H1 (cell line): ENCODE results near the gene LIN54. TPM values are rescaled to one million over a fixed set of nuclear protein-coding genes. Genes with fewer than 3 reads are reported as not detected.

Experiments used
- CTCF ChIA-PET: fragments of 300-600 bp; sonication (Branson Sonifier 250); formaldehyde crosslinking; loops from one replicate; lab custom pipeline; 2021; ENCODE audit not compliant: partially characterized antibody; lab: Charles Lee
- POLR2A ChIA-PET: fragments of 300-600 bp; sonication (Branson Sonifier 250); formaldehyde crosslinking; loops from one replicate; lab custom pipeline; 2021; ENCODE audit warnings: inconsistent platforms; ENCODE audit not compliant: partially characterized antibody; lab: Charles Lee
- DNase-seq, 2 experiments: peaks; one replicate each; pipeline versions ENCODE4 v3.0.0 to v3.0.0-alpha.2; 2010 to 2022; ENCODE audit warnings: low spot score in 2 of 2, low read depth in 1 of 2, mixed read lengths in 1 of 2
- FAIRE-seq: peaks from 2 replicates; lab custom pipeline; 2011; peaks lifted over from hg19 to GRCh38; lab: Jason Lieb, UNC
- H2AFZ ChIP-seq: 2 replicates; pipeline ENCODE4 v1.8.1; 2012; ENCODE audit warnings: low read length, inconsistent platforms
- H2AK5ac ChIP-seq: 2 replicates; pipeline ENCODE4 v1.6.1; 2013; ENCODE audit warnings: low read depth, low read length
- H2BK120ac ChIP-seq: replicated peaks from 2 replicates; pipeline ENCODE3; 2013; ENCODE audit warnings: low read depth, low read length, inconsistent platforms
- H2BK12ac ChIP-seq: 2 replicates; pipeline ENCODE4 v1.6.1; 2013; ENCODE audit warnings: low read depth, low read length
- H2BK15ac ChIP-seq: 2 replicates; pipeline ENCODE4 v1.6.1; 2013; ENCODE audit warnings: low read length
- H2BK20ac ChIP-seq: 2 replicates; pipeline ENCODE4 v1.6.1; 2013; ENCODE audit warnings: low read length
- H2BK5ac ChIP-seq: 2 replicates; pipeline ENCODE4 v1.6.1; 2013; ENCODE audit warnings: low read depth, low read length
- H3K14ac ChIP-seq: 2 replicates; pipeline ENCODE4 v1.6.1; 2013; ENCODE audit warnings: inconsistent platforms; ENCODE audit not compliant: insufficient read length
- H3K18ac ChIP-seq: 2 replicates; pipeline ENCODE4 v1.6.1; 2013; ENCODE audit warnings: low read length; ENCODE audit errors: extremely low read depth
- H3K23ac ChIP-seq: 2 replicates; pipeline ENCODE4 v1.6.1; 2013; ENCODE audit warnings: inconsistent platforms; ENCODE audit not compliant: insufficient read length
- H3K23me2 ChIP-seq: 2 replicates; pipeline ENCODE4 v1.6.1; 2013; ENCODE audit warnings: low read depth, low read length
- H3K27ac ChIP-seq: 2 replicates; pipeline ENCODE4 v1.6.1; 2011; ENCODE audit warnings: low read depth, low read length, inconsistent platforms
- H3K27me3 ChIP-seq, 4 experiments: replicated peaks in 1 of 4; 1 replicate in 1 of 4; 2 replicates in 3 of 4; pipeline versions ENCODE4 v1.6.1 to v1.8.1; 2011 to 2013; ENCODE audit warnings: low read length in 3 of 4, mild to moderate bottlenecking in 3 of 4, inconsistent platforms in 2 of 4, mixed read lengths in 2 of 4, moderate library complexity in 1 of 4; ENCODE audit not compliant: control insufficient read depth in 3 of 4, insufficient read depth in 3 of 4; ENCODE audit errors: extremely low read depth in 1 of 4
- H3K36me3 ChIP-seq, 4 experiments: 2 replicates each; pipeline versions ENCODE4 v1.6.1 to v1.8.1; 2011 to 2013; ENCODE audit warnings: mild to moderate bottlenecking in 4 of 4, low read length in 3 of 4, moderate library complexity in 2 of 4, control low read depth in 1 of 4, inconsistent platforms in 1 of 4; ENCODE audit not compliant: insufficient read depth in 4 of 4, control insufficient read depth in 2 of 4
- H3K4ac ChIP-seq: replicated peaks from 2 replicates; pipeline ENCODE3; 2013; ENCODE audit warnings: low read length, low read depth, mixed read lengths, inconsistent platforms; ENCODE audit not compliant: insufficient read length
- H3K4me1 ChIP-seq, 4 experiments: replicated peaks in 1 of 4; 1 replicate in 1 of 4; 2 replicates in 3 of 4; pipeline versions ENCODE4 v1.6.1 to v1.8.1; 2011 to 2013; ENCODE audit warnings: low read length in 3 of 4, inconsistent platforms in 2 of 4, mixed read lengths in 1 of 4; ENCODE audit not compliant: insufficient read depth in 4 of 4, control insufficient read depth in 3 of 4
- H3K4me2 ChIP-seq, 2 experiments: 2 replicates each; pipeline versions ENCODE4 v1.6.1 to v1.8.1; 2011 to 2013; ENCODE audit warnings: low read depth in 2 of 2, low read length in 2 of 2, control low read depth in 1 of 2, inconsistent platforms in 1 of 2, mild to moderate bottlenecking in 1 of 2; ENCODE audit not compliant: insufficient read depth in 1 of 2
- H3K4me3 ChIP-seq, 4 experiments: fragments of 200-600, 300-600 bp in 1 of 4; sonication (generic), shearing (Covaris generic), sonication (Bioruptor Twin) in 1 of 4; 2 replicates each; pipeline versions ENCODE4 v1.5.1 to v1.8.1; 2011 to 2016; ENCODE audit warnings: low read length in 4 of 4, low read depth in 3 of 4, control low read depth in 2 of 4, inconsistent platforms in 2 of 4, mild to moderate bottlenecking in 2 of 4, mixed read lengths in 1 of 4, moderate library complexity in 1 of 4; ENCODE audit not compliant: insufficient read depth in 2 of 4; ENCODE audit errors: extremely low read depth in 1 of 4
- H3K56ac ChIP-seq: replicated peaks from 2 replicates; pipeline ENCODE3; 2013; ENCODE audit warnings: low read depth, mild to moderate bottlenecking, mixed read lengths, low read length, inconsistent platforms; ENCODE audit not compliant: insufficient read length
- H3K79me1 ChIP-seq: 2 replicates; pipeline ENCODE4 v1.6.1; 2013; ENCODE audit warnings: low read depth, low read length, control low read depth
- H3K79me2 ChIP-seq, 2 experiments: 2 replicates each; pipeline versions ENCODE4 v1.6.1 to v1.8.1; 2012 to 2013; ENCODE audit warnings: low read length in 2 of 2, mild to moderate bottlenecking in 2 of 2, inconsistent platforms in 1 of 2; ENCODE audit not compliant: insufficient read depth in 2 of 2, control insufficient read depth in 1 of 2
- H3K9ac ChIP-seq, 4 experiments: replicated peaks in 1 of 4; 1 replicate in 1 of 4; 2 replicates in 3 of 4; pipeline versions ENCODE4 v1.6.1 to v1.8.1; 2011 to 2013; ENCODE audit warnings: low read depth in 3 of 4, low read length in 3 of 4, control low read depth in 2 of 4, mild to moderate bottlenecking in 2 of 4, moderate library complexity in 2 of 4, inconsistent platforms in 1 of 4; ENCODE audit errors: extremely low read depth in 1 of 4
- H3K9me3 ChIP-seq, 2 experiments: 2 replicates each; pipeline versions ENCODE4 v1.6.1 to v1.8.1; 2012 to 2013; ENCODE audit warnings: mild to moderate bottlenecking in 2 of 2, moderate library complexity in 2 of 2, control low read depth in 1 of 2, inconsistent platforms in 1 of 2, low read depth in 1 of 2, low read length in 1 of 2, mixed read lengths in 1 of 2; ENCODE audit not compliant: insufficient read depth in 2 of 2
- H4K20me1 ChIP-seq, 2 experiments: replicated peaks in 1 of 2; 2 replicates each; pipeline versions ENCODE3 to v1.8.1; 2011 to 2013; ENCODE audit warnings: inconsistent platforms in 2 of 2, low read length in 2 of 2, mild to moderate bottlenecking in 1 of 2; ENCODE audit not compliant: insufficient read depth in 2 of 2, control insufficient read depth in 1 of 2
- H4K5ac ChIP-seq: 2 replicates; pipeline ENCODE4 v1.6.1; 2013; ENCODE audit warnings: low read length, low read depth, mixed read lengths, inconsistent platforms; ENCODE audit not compliant: insufficient read length
- H4K8ac ChIP-seq: 2 replicates; pipeline ENCODE4 v1.8.0; 2013; ENCODE audit warnings: mild to moderate bottlenecking, moderate library complexity, low read length, inconsistent platforms; ENCODE audit not compliant: insufficient read depth; ENCODE audit errors: extremely low read depth
- H4K91ac ChIP-seq: replicated peaks from 2 replicates; pipeline ENCODE3; 2013; ENCODE audit warnings: low read length, mixed read lengths, inconsistent platforms; ENCODE audit not compliant: insufficient read length
- BCL11A ChIP-seq, 2 experiments: IDR thresholded peaks; one replicate each; pipeline ENCODE4 v1.6.1; 2011; ENCODE audit warnings: low read depth in 2 of 2, low read length in 2 of 2, mild to moderate bottlenecking in 2 of 2
- EZH2 ChIP-seq: fragments of 200-600 bp; sonication (generic); IDR thresholded peaks from 2 replicates; pipeline ENCODE4 v1.7.1; 2012; ENCODE audit warnings: low read depth, mild to moderate bottlenecking, moderate library complexity, low read length, inconsistent platforms; ENCODE audit not compliant: severe bottlenecking
- JUND ChIP-seq: IDR thresholded peaks from 2 replicates; pipeline ENCODE4 v1.6.1; 2011; ENCODE audit warnings: mild to moderate bottlenecking, improper control_type of control experiment, low read length
- NRF1 ChIP-seq: IDR thresholded peaks from 2 replicates; pipeline ENCODE4 v1.6.1; 2011; ENCODE audit warnings: mild to moderate bottlenecking, low read depth, low read length, improper control_type of control experiment
- POU5F1 ChIP-seq: IDR thresholded peaks from 2 replicates; pipeline ENCODE4 v1.6.1; 2011; ENCODE audit warnings: low read depth, mild to moderate bottlenecking, low read length, moderate library complexity
- USF2 ChIP-seq: IDR thresholded peaks from 2 replicates; pipeline ENCODE4 v1.6.1; 2011; ENCODE audit warnings: low read length, improper control_type of control experiment
- WGBS, 2 experiments: shearing (Covaris generic) in 1 of 2; methylation state at CpG; one replicate each; pipeline versions ENCODE4 v1.1.6 to v1.1.7; 2013 to 2015; ENCODE audit warnings: low lambda C conversion rate in 2 of 2, mixed read lengths in 2 of 2, inconsistent platforms in 1 of 2, low coverage in 1 of 2, missing lambda C conversion rate in 1 of 2; ENCODE audit not compliant: insufficient replicate concordance in 2 of 2, insufficient coverage in 1 of 2, insufficient read length in 1 of 2; ENCODE audit errors: extremely low coverage in 1 of 2, missing lambda C conversion rate in 1 of 2; 5-methylcytosine and 5-hydroxymethylcytosine counted together
- polyA plus RNA-seq, 7 experiments: library from polyadenylated mRNA; depleted of rRNA in 3 of 7; stranded (reverse) in 5 of 7; unstranded in 2 of 7; fragments of >200 nt in 5 of 7; fragments of 200-250 nt in 2 of 7; gene quantifications; 1 replicate in 5 of 7; 2 replicates in 1 of 7; 4 replicates in 1 of 7; pipeline versions ENCODE4 v1.2.1 to v1.2.3, GENCODE V29; 2011 to 2013; ENCODE audit warnings: missing spikeins in 2 of 7, mixed read lengths in 2 of 7
- total RNA-seq: library from RNA; stranded (reverse); fragmentation: NEBNext Ultra II Directional; extraction: Animal tissue kit (Norgen Biotek cat#: 25700); gene quantifications from 2 replicates; pipeline ENCODE4 v1.2.1, GENCODE V29; 2021

LIN54 gene
- total and polyA plus RNA-seq, 2 of the 8 experiments (the other 6 are each of a cell fraction or from before 2014, with no cell fraction given): 5.7 to 11.1 TPM

DNA sequence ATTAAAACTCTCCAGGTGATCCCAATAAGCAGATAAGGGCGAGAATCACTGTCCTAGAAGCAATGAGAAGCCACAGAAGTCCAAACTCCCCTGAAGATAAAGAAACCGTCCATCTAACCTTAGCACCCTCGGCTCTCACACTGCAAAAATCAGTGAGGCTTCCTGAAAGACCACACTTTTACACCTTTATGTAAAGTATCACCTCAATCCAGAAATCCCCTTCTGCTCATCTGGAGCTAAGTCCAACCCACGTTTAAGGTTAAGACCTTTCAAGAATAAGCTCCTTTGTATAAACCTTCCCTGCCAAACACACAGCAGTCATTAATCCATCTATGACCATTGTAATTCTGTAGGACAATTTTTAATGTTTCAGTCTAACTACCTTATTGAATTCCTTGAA is 41.7 kb downstream of the LIN54 start:
- Histone ChIP-seq H3K27me3 (no peaks in the 10 kb centered on the region), H4K91ac (no peak overlapping the region), H3K36me3 (peaks cover 0 to 4% (median 0%) of the 10 kb centered on the region in 4 experiments; a peak in 2 of 8 replicates), H3K4ac (no peak overlapping the region), H4K5ac (no peak overlapping the region), H2BK12ac (no peak overlapping the region), H2BK20ac (no peak overlapping the region), H2AK5ac (no peak overlapping the region), H3K79me1 (no peaks in the 10 kb centered on the region), H3K9me3 (no peaks in the 10 kb centered on the region), H3K56ac (no peak overlapping the region), H3K23me2 (no peaks in the 10 kb centered on the region), H3K27ac (no peak overlapping the region), H3K79me2 (no peaks in the 10 kb centered on the region), H3K23ac (no peak overlapping the region), H3K14ac (no peak overlapping the region), H4K20me1 (no peaks in the 10 kb centered on the region), H2BK5ac (no peak overlapping the region), H3K4me1 (no peaks in the 10 kb centered on the region), H3K9ac (no peak overlapping the region), H2AFZ (no peak overlapping the region), H3K18ac (no peak overlapping the region), H3K4me3 (no peak overlapping the region), H4K8ac (no peak overlapping the region), H2BK120ac (no peak overlapping the region), H3K4me2 (no peak overlapping the region), H2BK15ac (no peak overlapping the region)
- 88% methylated on average over 4 of the region's 4 CpGs; no CpG with 5 or more reads in 1 of the 2 experiments for WGBS, 2 experiments
- no peak for FAIRE-seq
- no peak for DNase-seq
- CTCF ChIA-PET: interaction anchor here (1.2 kb wide), 1 partner anchor 117 kb away, joined by 4 read pairs; no protein-coding TSS in a partner anchor
- POLR2A ChIA-PET: no interaction called here
- TF ChIP-seq JUND (no peak), BCL11A (IDR thresholded peaks at IDR 0.05; ENCODE audit: low read depth in 2 of 2, low read length in 2 of 2) (no peak), POU5F1 (no peak), NRF1 (no peak), EZH2 (no peak), USF2 (no peak)
